ENCODE results near the gene ACP7.
"Not testable (repeated sequence)": the region's sequence is repeated elsewhere in the genome, so short reads cannot be mapped to it uniquely, and the experiment has no call there.

ACP7 gene

GRCh38 chr19:39082745-39083598 is 1.2 kb upstream of the ACP7 start:
- in situ Hi-C loops (cut with HindIII; ENCODE audit: low pct_unique_long_range_greater_than_20kb, low sequenced_read_pairs) = no loop called here
- no peak for TF ChIP-seq JUND (IDR thresholded peaks at IDR 0.05; ENCODE audit: low read depth)
- DNase-seq (ENCODE audit: low read depth in 1 of 2, low spot score in 1 of 2) = no peak

DNA sequence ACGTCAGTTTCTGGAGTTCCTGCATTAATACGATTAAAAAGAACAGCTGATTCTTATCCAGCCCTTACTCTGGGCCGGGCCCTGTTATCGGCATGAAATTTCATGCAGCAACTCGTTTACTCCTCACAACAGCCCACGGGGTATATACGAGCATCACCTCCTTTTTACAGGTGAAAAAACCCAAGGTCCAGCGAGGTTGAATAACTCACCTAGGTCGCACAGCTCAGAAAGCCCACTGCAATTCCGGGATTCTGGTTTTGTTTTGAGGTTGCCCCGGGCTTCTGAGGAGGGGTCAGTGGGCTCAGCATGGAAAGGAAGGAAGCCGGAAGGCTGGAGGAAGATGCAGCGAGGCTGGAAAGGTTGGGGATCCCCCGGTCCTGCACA is 577 bp upstream of the ACP7 start:
- no peak for DNase-seq (ENCODE audit: low read depth in 1 of 2, low spot score in 1 of 2)
- in situ Hi-C loops (cut with HindIII; ENCODE audit: low pct_unique_long_range_greater_than_20kb, low sequenced_read_pairs) = no loop called here

DNA sequence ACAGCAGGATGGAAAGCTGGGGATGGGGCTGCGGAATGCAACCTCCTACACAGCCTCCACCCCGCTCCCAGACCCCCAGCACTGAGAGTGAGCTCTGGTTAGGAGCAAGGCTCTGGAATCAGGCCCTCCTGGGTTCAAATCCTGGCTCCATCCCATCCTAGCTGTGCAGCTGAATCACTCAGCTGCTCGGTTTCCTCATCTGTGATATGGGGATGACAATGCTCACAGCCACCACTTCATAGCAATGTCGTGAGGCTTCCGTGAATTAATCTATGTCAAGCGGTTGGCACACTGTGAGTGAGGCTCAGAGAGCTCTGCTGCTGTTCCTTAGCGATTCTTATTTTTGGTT is 538 bp downstream of the ACP7 start:
- TF ChIP-seq JUND (IDR thresholded peaks at IDR 0.05; ENCODE audit: low read depth) = no peak
- DNase-seq (ENCODE audit: low read depth in 1 of 2, low spot score in 1 of 2) = no peak
- in situ Hi-C loops (cut with HindIII; ENCODE audit: low pct_unique_long_range_greater_than_20kb, low sequenced_read_pairs) = no loop called here

More for the DNA sequence above, 577 bp upstream of the ACP7 start:
- TF ChIP-seq JUND (IDR thresholded peaks at IDR 0.05; ENCODE audit: low read depth) = no peak

DNA sequence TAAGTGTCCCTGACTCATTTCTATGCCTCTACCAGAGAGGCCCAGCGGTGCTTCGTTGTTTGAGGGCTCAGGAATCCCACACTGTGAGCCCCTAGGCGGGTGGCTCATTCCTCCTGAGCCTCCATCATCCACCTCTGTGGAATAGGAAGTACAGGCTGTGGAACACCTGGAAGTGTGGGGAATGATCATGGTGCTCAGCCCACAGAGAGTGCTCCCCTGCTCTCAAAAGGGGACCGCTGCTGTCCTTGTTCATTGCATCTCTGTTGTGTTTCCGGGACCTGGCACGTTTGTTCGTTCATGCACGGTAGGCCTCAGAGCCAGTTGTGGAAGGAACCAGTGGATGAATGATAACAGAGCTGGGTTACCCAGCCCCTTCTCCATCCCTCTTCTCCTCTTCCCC is 1.2 kb downstream of the ACP7 start:
- no peak for DNase-seq (ENCODE audit: low read depth in 1 of 2, low spot score in 1 of 2)
- no peak for TF ChIP-seq JUND (IDR thresholded peaks at IDR 0.05; ENCODE audit: low read depth)
- in situ Hi-C loops (cut with HindIII; ENCODE audit: low pct_unique_long_range_greater_than_20kb, low sequenced_read_pairs) = no loop called here

GRCh38 chr19:39086386-39086785 is 2.2 kb downstream of the ACP7 start:
- in situ Hi-C loops (cut with HindIII; ENCODE audit: low pct_unique_long_range_greater_than_20kb, low sequenced_read_pairs) = no loop called here
- no peak for TF ChIP-seq JUND (IDR thresholded peaks at IDR 0.05; ENCODE audit: low read depth)
- no peak for DNase-seq (ENCODE audit: low read depth in 1 of 2, low spot score in 1 of 2)

DNA sequence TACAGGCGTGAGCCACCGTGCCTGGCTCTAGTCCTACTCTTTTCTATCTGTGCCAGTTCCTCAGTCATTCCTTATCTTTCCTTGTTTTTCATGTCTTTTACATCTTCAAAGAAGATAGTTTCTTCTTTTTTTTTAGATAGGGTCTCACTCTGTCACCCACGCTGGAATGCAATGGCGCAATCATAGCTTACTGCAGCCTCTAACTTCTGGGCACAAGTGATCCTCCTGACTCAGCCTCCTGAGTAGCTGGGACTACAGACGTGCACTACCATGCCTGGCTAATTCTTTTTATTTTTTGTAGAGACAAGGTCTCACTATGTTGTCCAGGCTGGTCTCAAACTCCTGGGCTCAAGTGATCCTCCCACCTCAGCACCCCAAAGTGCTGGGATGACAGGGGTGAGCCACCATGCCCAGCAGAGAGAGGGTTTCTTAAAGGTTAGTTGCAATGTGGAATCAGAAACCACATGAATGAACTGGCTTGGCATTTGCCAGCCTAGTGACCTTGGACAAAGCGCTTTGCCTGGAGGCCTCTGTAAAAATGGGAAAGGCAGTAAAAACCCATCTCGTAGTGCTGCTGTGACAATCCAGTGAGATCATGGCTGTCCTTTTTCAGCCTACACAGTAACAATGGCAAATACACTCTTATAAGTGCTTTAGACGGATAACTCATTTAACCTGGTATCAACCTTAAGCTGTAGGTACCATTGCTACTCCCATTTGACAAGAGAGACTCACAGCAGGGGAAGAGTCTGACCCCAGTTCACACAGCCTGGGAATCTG is 3.9 kb downstream of the ACP7 start:
- DNase-seq (ENCODE audit: low read depth in 1 of 2, low spot score in 1 of 2) = no peak
- TF ChIP-seq JUND (IDR thresholded peaks at IDR 0.05; ENCODE audit: low read depth) = no peak
- in situ Hi-C loops (cut with HindIII; ENCODE audit: low pct_unique_long_range_greater_than_20kb, low sequenced_read_pairs) = no loop called here

DNA sequence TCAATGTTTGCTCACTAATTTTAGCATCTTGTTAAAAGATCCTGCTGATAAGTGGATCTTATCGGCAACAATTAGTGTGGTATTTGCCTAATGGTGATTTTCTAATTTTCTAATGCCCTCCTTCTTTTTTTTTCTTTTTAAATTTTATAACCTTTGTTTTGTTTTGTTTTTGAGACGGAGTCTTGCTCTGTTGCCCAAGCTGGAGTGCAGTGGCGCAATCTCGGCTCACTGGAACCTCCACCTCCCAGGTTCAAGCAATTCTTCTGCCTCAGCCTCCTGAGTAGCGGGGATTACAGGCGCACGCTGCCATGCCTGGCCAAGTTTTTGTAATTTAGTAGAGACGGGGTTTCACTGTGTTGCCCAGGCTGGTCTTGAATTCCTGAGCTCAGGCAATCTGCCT is 5.8 kb downstream of the ACP7 start:
- DNase-seq (ENCODE audit: low read depth in 1 of 2, low spot score in 1 of 2); in situ Hi-C loops (cut with HindIII; ENCODE audit: low pct_unique_long_range_greater_than_20kb, low sequenced_read_pairs): not testable (repeated sequence)

DNA sequence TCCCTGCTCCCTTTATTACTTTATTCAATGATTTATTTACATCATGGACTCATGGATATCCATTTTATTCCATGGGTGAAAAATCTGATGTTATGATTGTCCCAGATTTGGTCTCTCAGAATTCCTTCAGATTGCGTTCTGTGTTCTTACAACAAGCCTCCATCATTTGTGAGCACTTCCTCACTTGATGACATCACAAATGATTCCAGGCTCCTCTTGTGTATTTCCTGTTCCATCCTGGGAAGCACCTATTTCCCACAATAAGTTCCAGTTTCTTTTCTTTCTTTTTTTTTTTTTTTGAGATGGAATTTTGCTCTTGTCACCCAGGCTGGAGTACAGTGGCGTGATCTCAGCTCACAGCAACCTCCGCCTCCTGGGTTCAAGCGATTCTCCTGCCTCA is 6.7 kb downstream of the ACP7 start:
- in situ Hi-C loops (cut with HindIII; ENCODE audit: low pct_unique_long_range_greater_than_20kb, low sequenced_read_pairs) = no loop called here
- DNase-seq (ENCODE audit: low read depth in 1 of 2, low spot score in 1 of 2) = no peak
- TF ChIP-seq JUND (IDR thresholded peaks at IDR 0.05; ENCODE audit: low read depth) = no peak

DNA sequence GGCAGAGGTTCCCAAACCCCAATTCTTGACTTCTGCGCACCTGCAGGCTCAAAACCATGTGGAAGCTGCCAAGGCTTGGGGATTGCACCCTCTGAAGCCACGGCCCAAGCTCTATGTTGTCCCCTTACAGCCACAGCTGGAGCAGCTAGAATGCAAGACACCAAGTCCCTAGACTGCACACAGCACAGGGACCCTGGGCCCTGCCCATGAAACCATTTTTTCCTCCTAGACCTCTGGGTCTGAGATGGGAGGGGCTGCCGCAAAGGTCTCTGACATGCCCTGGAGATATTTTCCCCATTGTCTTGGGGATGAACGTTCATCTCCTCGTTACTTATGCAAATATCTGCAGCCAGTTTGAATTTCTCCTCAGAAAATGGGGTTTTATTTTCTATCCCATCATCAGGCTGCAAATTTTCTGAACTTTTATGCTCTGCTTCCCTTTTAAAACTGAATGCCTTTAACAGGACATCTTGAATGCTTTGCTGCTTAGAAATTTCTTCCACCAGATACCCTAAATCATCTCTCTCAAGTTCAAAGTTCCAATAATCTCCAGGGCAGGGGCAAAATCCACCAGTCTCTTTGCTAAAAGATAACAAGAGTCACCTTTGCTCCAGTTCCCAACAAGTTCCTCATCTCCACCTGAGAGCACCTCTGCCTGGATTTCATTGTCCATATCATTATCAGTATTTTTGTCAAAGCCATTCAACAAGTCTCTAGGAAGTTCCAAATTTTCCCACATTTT is 11.8 kb downstream of the ACP7 start:
- DNase-seq (ENCODE audit: low read depth in 1 of 2, low spot score in 1 of 2); in situ Hi-C loops (cut with HindIII; ENCODE audit: low pct_unique_long_range_greater_than_20kb, low sequenced_read_pairs): not testable (repeated sequence)

DNA sequence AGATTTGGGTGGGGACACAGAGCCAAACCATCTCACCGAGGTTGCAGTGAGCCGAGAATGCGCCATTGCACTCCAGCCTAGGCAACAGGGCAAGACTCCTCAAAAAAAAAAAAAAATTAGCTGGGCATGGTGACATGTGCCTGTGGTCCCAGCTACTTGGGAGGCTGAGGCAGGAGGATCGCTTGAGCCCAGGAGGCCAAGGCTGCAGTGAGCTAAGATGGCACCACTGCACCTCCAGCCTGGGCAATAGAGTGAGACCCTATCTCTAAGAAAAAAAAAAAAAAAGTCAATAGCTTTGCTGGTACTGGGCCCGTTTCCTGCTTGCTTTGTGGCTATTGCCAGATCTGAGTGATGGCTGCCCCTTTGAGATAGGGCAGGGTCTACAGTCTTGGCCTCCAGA is 13.1 kb downstream of the ACP7 start:
- no peak for TF ChIP-seq JUND (IDR thresholded peaks at IDR 0.05; ENCODE audit: low read depth)
- in situ Hi-C loops (cut with HindIII; ENCODE audit: low pct_unique_long_range_greater_than_20kb, low sequenced_read_pairs) = no loop called here

GRCh38 chr19:39097721-39098120 is 13.6 kb downstream of the ACP7 start:
- in situ Hi-C loops (cut with HindIII; ENCODE audit: low pct_unique_long_range_greater_than_20kb, low sequenced_read_pairs) = no loop called here
- TF ChIP-seq JUND (IDR thresholded peaks at IDR 0.05; ENCODE audit: low read depth) = no peak
- DNase-seq (ENCODE audit: low read depth in 1 of 2, low spot score in 1 of 2) = no peak

More for the DNA sequence above, 13.1 kb downstream of the ACP7 start:
- DNase-seq (ENCODE audit: low read depth in 1 of 2, low spot score in 1 of 2) = no peak

DNA sequence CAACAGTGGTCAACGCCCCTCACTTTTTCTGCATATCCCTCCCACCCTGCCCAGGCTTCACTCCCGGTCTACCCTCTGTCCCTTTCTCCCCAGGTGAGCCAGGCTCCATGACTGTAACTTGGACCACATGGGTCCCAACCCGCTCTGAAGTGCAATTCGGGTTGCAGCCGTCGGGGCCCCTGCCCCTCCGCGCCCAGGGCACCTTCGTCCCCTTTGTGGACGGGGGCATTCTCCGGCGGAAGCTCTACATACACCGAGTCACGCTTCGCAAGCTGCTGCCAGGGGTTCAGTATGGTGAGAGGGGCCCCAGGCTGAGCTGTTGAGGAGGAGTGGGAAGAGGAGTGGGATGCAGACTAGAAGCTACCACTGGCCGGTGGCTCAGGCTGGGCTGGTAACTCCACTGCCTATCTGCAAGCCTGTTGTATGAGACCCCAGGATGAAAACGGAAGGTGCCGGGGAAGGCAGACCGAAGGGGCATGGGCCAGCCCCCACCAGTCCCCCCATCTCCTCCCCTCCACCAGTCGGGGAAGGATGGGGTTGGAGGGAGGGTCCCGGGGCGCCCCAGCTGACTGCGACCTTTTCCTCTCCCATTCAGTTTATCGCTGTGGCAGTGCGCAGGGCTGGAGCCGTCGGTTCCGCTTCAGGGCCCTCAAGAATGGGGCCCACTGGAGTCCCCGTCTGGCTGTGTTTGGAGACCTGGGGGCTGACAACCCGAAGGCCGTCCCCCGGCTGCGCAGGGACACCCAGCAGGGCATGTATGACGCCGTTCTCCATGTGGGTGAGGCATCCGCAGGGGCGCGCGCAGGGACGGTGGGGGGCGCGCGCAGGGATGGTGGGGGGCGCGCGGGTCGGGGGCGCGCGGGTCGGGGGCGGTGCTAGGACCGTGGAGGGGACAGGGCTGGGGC is 14.4 kb downstream of the ACP7 start:
- no peak for TF ChIP-seq JUND (IDR thresholded peaks at IDR 0.05; ENCODE audit: low read depth)
- no peak for DNase-seq (ENCODE audit: low read depth in 1 of 2, low spot score in 1 of 2)
- in situ Hi-C loops (cut with HindIII; ENCODE audit: low pct_unique_long_range_greater_than_20kb, low sequenced_read_pairs) = no loop called here

Data from T47D (cell line).